Measurements from ENCODE around the gene USP3.

GRCh38 chr15:63497642-63498467 is 6.5 kb upstream of the USP3 start:
- no peak for TF ChIP-seq CTCF (conservative IDR thresholded peaks at IDR 0.05; ENCODE audit: low read length)
- TF ChIP-seq EZH2phosphoT487 (IDR thresholded peaks at IDR 0.05; ENCODE audit: borderline replicate concordance) = no peak
